K562 (cell line): ENCODE results near the gene LILRA6. TPM values are rescaled to one million over a fixed set of nuclear protein-coding genes. Genes with fewer than 3 reads are reported as not detected.
A peak's percentile ranks its signal among the peaks of the same experiment; 100 is the strongest.

Experiments used
- ARID1B ChIP-seq: fragments of 450-650 bp; IDR thresholded peaks from 2 replicates; pipeline ENCODE4 v1.6.1; 2016; ENCODE audit warnings: antibody characterized with exemption, mild to moderate bottlenecking, inconsistent platforms
- BMI1 ChIP-seq: fragments of 150-350 bp; IDR thresholded peaks from 2 replicates; pipeline ENCODE4 v1.6.1; 2014; ENCODE audit warnings: low read length
- CAMTA2 ChIP-seq: fragments of 250-450 bp; sonication (Bioruptor Pico); conservative IDR thresholded peaks from 2 replicates; pipeline ENCODE4 v1.5.1; 2022
- ELF1 ChIP-seq: fragments of 200-800 bp; sonication (Bioruptor generic); IDR thresholded peaks from 2 replicates; pipeline ENCODE4 v1.6.1; 2016; ENCODE audit warnings: missing genetic modification characterization, missing compliant biosample characterization
- ELF2 ChIP-seq: fragments of 250-450 bp; sonication (Bioruptor Pico); IDR thresholded peaks from 2 replicates; pipeline ENCODE4 v1.5.0; 2021; ENCODE audit warnings: mild to moderate bottlenecking
- HLTF ChIP-seq: fragments of 450-650 bp; IDR thresholded peaks from 2 replicates; pipeline ENCODE4 v1.6.1; 2016
- JUN ChIP-seq, 2 experiments: sonication (generic) in 1 of 2; formaldehyde crosslinking in 1 of 2; IDR thresholded peaks; 2 replicates each; pipeline versions ENCODE4 v1.6.1 to v1.8.0; 2012 to 2022; ENCODE audit warnings: borderline replicate concordance in 2 of 2, mild to moderate bottlenecking in 2 of 2, improper control_type of control experiment in 1 of 2, low read depth in 1 of 2, low read length in 1 of 2, missing genetic modification reagents in 1 of 2
- MLX ChIP-seq, 2 experiments: fragments of 450-650 bp in 1 of 2; sonication (generic) in 1 of 2; formaldehyde crosslinking; conservative IDR thresholded peaks; 2 replicates each; pipeline versions ENCODE4 v1.4.0 to v1.8.1; 2020 to 2022; ENCODE audit warnings: mild to moderate bottlenecking in 1 of 2, missing genetic modification reagents in 1 of 2
- PTTG1 ChIP-seq: fragments of 450-650 bp; IDR thresholded peaks from 2 replicates; pipeline ENCODE4 v1.6.1; 2016; ENCODE audit warnings: low read depth, mild to moderate bottlenecking, missing genetic modification characterization, missing compliant biosample characterization
- RB1 ChIP-seq: fragments of 450-650 bp; IDR thresholded peaks from 2 replicates; pipeline ENCODE4 v1.6.1; 2017; ENCODE audit warnings: low read depth, mild to moderate bottlenecking
- RBM14 ChIP-seq: fragments of 200-400 bp; formaldehyde crosslinking; IDR thresholded peaks from 2 replicates; pipeline ENCODE4 v1.6.1; 2018; ENCODE audit warnings: low read depth, mild to moderate bottlenecking, low read length, moderate library complexity, borderline replicate concordance; ENCODE audit not compliant: insufficient read depth
- ZNF318 ChIP-seq, 2 experiments: fragments of 450-650 bp; IDR thresholded peaks; 2 replicates each; pipeline ENCODE4 v1.6.1; 2016; ENCODE audit warnings: mild to moderate bottlenecking in 2 of 2, borderline replicate concordance in 1 of 2, low read depth in 1 of 2, moderate library complexity in 1 of 2
- ZNF395 ChIP-seq: fragments of 200-800 bp; sonication (Bioruptor generic); IDR thresholded peaks from 2 replicates; pipeline ENCODE4 v1.6.1; 2017; ENCODE audit warnings: missing genetic modification characterization, missing compliant biosample characterization
- ZNF655 ChIP-seq: fragments of 250-450 bp; sonication (Bioruptor Pico); IDR thresholded peaks from 2 replicates; pipeline ENCODE4 v1.5.0; 2021
- polyA plus RNA-seq, 8 experiments: library from polyadenylated mRNA; depleted of rRNA in 4 of 8; stranded (reverse) in 5 of 8; unstranded in 3 of 8; fragments of >200 nt; fragmentation: Nextera tagmentation in 2 of 8; fragmentation: Illumina TruSeq in 1 of 8; extraction: Ambion mirVana in 2 of 8; extraction: Trizol in 1 of 8; gene quantifications; 2 replicates each; pipeline versions ENCODE4 v1.2.1 to v1.2.3, GENCODE V29; 2011 to 2014; ENCODE audit warnings: inconsistent platforms in 1 of 8, missing spikeins in 1 of 8
- total RNA-seq, 7 experiments: library from RNA; depleted of rRNA in 6 of 7; stranded (reverse); fragments of >200 nt in 6 of 7; fragmentation: Illumina TruSeq in 2 of 7; extraction: Trizol in 2 of 7; gene quantifications; 2 replicates each; pipeline versions ENCODE4 v1.2.1 to v1.2.3, GENCODE V29; 2011 to 2021; ENCODE audit warnings: low replicate concordance in 1 of 7

Gene LILRA6
- total and polyA plus RNA-seq, 9 of the 15 experiments (the other 6 are each of a cell fraction or from before 2014, with no cell fraction given): 0.03 TPM; not detected in 8

DNA sequence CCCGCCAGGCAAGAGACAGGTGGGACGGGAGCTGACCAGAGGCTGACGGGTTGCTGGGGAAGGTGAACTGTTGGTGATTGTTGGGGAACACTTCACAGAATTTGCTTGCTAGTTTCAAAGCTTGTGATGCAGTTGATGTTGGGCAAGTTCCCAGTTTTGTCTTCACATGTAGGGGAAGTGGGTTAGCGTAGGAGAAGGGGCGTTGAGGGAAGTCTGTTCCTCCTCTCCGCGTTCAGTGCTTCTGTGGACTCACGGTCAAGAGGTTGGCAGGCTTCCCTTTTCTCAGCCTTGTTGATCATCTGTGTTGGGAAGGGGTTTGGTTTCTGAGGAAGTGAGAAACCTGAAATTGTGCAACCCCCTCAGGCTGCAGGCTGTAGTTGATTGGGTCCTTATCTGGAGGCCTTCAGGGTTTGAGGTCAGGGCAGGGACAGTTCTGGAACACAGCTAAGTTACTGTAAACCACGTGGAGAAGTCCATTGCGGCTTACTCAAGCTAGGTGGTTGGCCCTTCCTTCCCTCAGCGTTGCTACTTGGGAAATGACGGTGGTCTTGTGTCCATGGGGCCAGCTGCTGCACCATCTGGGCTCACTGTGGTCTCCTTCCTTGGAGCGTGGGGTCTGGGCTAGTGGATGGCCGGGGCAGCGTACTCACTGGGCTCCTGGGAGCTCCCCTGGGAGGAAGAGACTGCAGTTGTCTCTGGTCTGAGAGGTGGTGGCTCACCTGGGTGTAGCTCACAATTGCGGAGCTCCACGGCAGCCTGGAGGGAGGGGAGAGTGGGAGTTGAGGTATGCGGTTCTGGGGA, 34.4 kb downstream of the LILRA6 start (continued):
- peak in 1 of 2 experiments; percentile 92; a peak in 2 of 4 replicates for TF ChIP-seq ZNF318 (IDR thresholded peaks at IDR 0.05; ENCODE audit: borderline replicate concordance in 1 of 2, low read depth in 1 of 2)
- peak; percentile 88; the same call in 1 of the 2 replicates for TF ChIP-seq ZNF395 (CRISPR knock-in tag)
- TF ChIP-seq ELF1 (tag): peak; percentile 71
- peak; percentile 65; the same call in 1 of the 2 replicates for TF ChIP-seq HLTF
- no peak for TF ChIP-seq RBM14
- TF ChIP-seq MLX (CRISPR knock-in tag; conservative IDR thresholded peaks at IDR 0.05): peak in 1 of 2 experiments; percentile 78; a peak in 2 of 4 replicates
- TF ChIP-seq PTTG1 (tag): no peak
- TF ChIP-seq CAMTA2 (CRISPR knock-in tag): no peak
- 0 out of 2 replicates have a peak, but pooled peaks have one; percentile 55 for TF ChIP-seq ELF2 (CRISPR knock-in tag)
- TF ChIP-seq ARID1B: peak; percentile 95
- TF ChIP-seq BMI1: no peak
- 0 out of 2 replicates have a peak, but pooled peaks have one; percentile 5 for TF ChIP-seq RB1
- TF ChIP-seq JUN (IDR thresholded peaks at IDR 0.05; ENCODE audit: borderline replicate concordance, low read depth, low read length): peak; percentile 68; the same call in 1 of the 2 replicates
- TF ChIP-seq JUN (CRISPR knock-in tag; IDR thresholded peaks at IDR 0.05; ENCODE audit: borderline replicate concordance): no peak
- no peak for TF ChIP-seq ZNF655 (CRISPR knock-in tag)
